ENCODE results near the gene GRID1. TPM values are rescaled to one million over a fixed set of nuclear protein-coding genes. Genes with fewer than 3 reads are reported as not detected.

The GRID1 gene
- total RNA-seq, 1 experiment from 2014 or later: 5.6 TPM

GRCh38 chr10:85864868-85865526, 501.6 kb downstream of the GRID1 start:
- ChIA-PET POLR2A (no interaction called here), CTCF (no interaction called here), RAD21 (ENCODE audit: low non-redundant PET in 1 of 2, low total read pairs in 2 of 2, uncharacterized antibody in 2 of 2, unreplicated experiment in 2 of 2) (no interaction called here)
- no peaks in the 10 kb centered on the region for H3K27me3 ChIP-seq (ENCODE audit: insufficient read depth, low read length)
- no peaks in the 10 kb centered on the region for H4K20me1 ChIP-seq (ENCODE audit: insufficient read depth)
- no peak for ATAC-seq
- TF ChIP-seq TCF7L2 (IDR thresholded peaks at IDR 0.05; ENCODE audit: borderline replicate concordance, extremely low read depth, insufficient read depth, insufficient read length): no peak
- no peak for TF ChIP-seq ZBTB33 (IDR thresholded peaks at IDR 0.05; ENCODE audit: extremely low read depth, insufficient replicate concordance, low read length)
- TF ChIP-seq POLR2A (IDR thresholded peaks at IDR 0.05; ENCODE audit: borderline replicate concordance, extremely low read depth, insufficient read depth, insufficient read length): no peak
- TF ChIP-seq EGR1 (IDR thresholded peaks at IDR 0.05; ENCODE audit: low read depth): no peak
- TF ChIP-seq EZH2phosphoT487 (IDR thresholded peaks at IDR 0.05; ENCODE audit: borderline replicate concordance): no peak
- no peak for TF ChIP-seq CBX3 (IDR thresholded peaks at IDR 0.05; ENCODE audit: low read depth)
- TF ChIP-seq ELF1 (IDR thresholded peaks at IDR 0.05; ENCODE audit: borderline replicate concordance, low read depth): no peak
- no peak for TF ChIP-seq MAX (IDR thresholded peaks at IDR 0.05)
- no peak for TF ChIP-seq EZH2 (IDR thresholded peaks at IDR 0.05)
- no peak for TF ChIP-seq POLR2AphosphoS5 (IDR thresholded peaks at IDR 0.05; ENCODE audit: low read depth, low read length)
- no peak for TF ChIP-seq ATF3 (IDR thresholded peaks at IDR 0.05)
- no peak for TF ChIP-seq ZNF274 (IDR thresholded peaks at IDR 0.05; ENCODE audit: low read depth, low read length)
- no peak overlapping the region for H3K4me2 ChIP-seq (ENCODE audit: low read length)
- no peak overlapping the region for H3K4me3 ChIP-seq (replicated peaks in 1 of 2; ENCODE audit: low read depth in 1 of 2, low read length in 2 of 2)
- H3K27ac ChIP-seq (ENCODE audit: low read depth, low read length): no peak overlapping the region
- no TSS peak for BruUV-seq (replicated peaks)
- no peaks in the 10 kb centered on the region for H3K36me3 ChIP-seq (ENCODE audit: control insufficient read depth in 1 of 2, insufficient read depth in 2 of 2, low read length in 2 of 2)
- no peaks in the 10 kb centered on the region for H3K9me3 ChIP-seq (ENCODE audit: control insufficient read depth in 1 of 2, insufficient read depth in 1 of 2, low read depth in 1 of 2, low read length in 2 of 2)
- H3K79me2 ChIP-seq (ENCODE audit: insufficient read depth, low read length): no peaks in the 10 kb centered on the region
- H3K9me2 ChIP-seq (ENCODE audit: insufficient read depth): no peaks in the 10 kb centered on the region
- intact Hi-C loops (cut with micrococcal nuclease): no loop called here
- no peak overlapping the region for H2AFZ ChIP-seq (ENCODE audit: low read depth, low read length, poor library complexity, severe bottlenecking)
- H3K4me1 ChIP-seq (ENCODE audit: control insufficient read depth in 1 of 2, insufficient read depth in 2 of 2, low read length in 2 of 2): no peaks in the 10 kb centered on the region
- no peak for DNase-seq (ENCODE audit: low read depth, low spot score)
- H3K9ac ChIP-seq (ENCODE audit: low read length): no peak overlapping the region

Data from HCT116 (cell line).